H9 (cell line): ENCODE measurements around the gene TAF13. TPM values are rescaled to one million over a fixed set of nuclear protein-coding genes. Genes with fewer than 3 reads are reported as not detected.

Experiments used
- DNase-seq: peaks from one replicate; pipeline ENCODE4 v3.0.0-alpha.2; 2017
- H2AFZ ChIP-seq: one replicate; pipeline ENCODE4 v1.6.1; 2013; ENCODE audit warnings: mild to moderate bottlenecking, low read length, control low read depth, moderate library complexity
- H2AK5ac ChIP-seq: 2 replicates; pipeline ENCODE4 v1.6.1; 2013; ENCODE audit warnings: low read length, control low read depth, mixed read lengths; ENCODE audit not compliant: insufficient read length
- H2BK120ac ChIP-seq: one replicate; pipeline ENCODE4 v1.6.1; 2013; ENCODE audit warnings: low read depth, mild to moderate bottlenecking, low read length, control low read depth, inconsistent platforms; ENCODE audit not compliant: poor library complexity, severe bottlenecking
- H2BK12ac ChIP-seq: 2 replicates; pipeline ENCODE4 v1.6.1; 2013; ENCODE audit warnings: low read length, control low read depth, mixed read lengths, low read depth; ENCODE audit not compliant: insufficient read length
- H2BK15ac ChIP-seq: 2 replicates; pipeline ENCODE4 v1.6.1; 2013; ENCODE audit warnings: low read depth, low read length, control low read depth
- H2BK20ac ChIP-seq: one replicate; pipeline ENCODE4 v1.6.1; 2013; ENCODE audit warnings: low read depth, mild to moderate bottlenecking, low read length, control low read depth, inconsistent platforms; ENCODE audit not compliant: poor library complexity, severe bottlenecking
- H2BK5ac ChIP-seq: 2 replicates; pipeline ENCODE4 v1.6.1; 2013; ENCODE audit warnings: low read length, control low read depth, mixed read lengths; ENCODE audit not compliant: insufficient read length
- H3K14ac ChIP-seq: 2 replicates; pipeline ENCODE4 v1.6.1; 2013; ENCODE audit warnings: low read length, control low read depth; ENCODE audit not compliant: insufficient read depth
- H3K18ac ChIP-seq: 2 replicates; pipeline ENCODE4 v1.6.1; 2013; ENCODE audit warnings: low read depth, mild to moderate bottlenecking, mixed read lengths, low read length, control low read depth; ENCODE audit not compliant: insufficient read length
- H3K23ac ChIP-seq: 2 replicates; pipeline ENCODE4 v1.6.1; 2013; ENCODE audit warnings: low read length, control low read depth, mixed read lengths, low read depth; ENCODE audit not compliant: insufficient read length
- H3K23me2 ChIP-seq: 2 replicates; pipeline ENCODE4 v1.6.1; 2013; ENCODE audit warnings: low read depth, mild to moderate bottlenecking, mixed read lengths, low read length, control low read depth; ENCODE audit not compliant: insufficient read length, poor library complexity, severe bottlenecking
- H3K27ac ChIP-seq: 2 replicates; pipeline ENCODE4 v1.5.1; 2013; ENCODE audit warnings: low read length, control low read depth, mixed read lengths, low read depth; ENCODE audit not compliant: insufficient read length
- H3K27me3 ChIP-seq: 2 replicates; pipeline ENCODE4 v1.6.1; 2013; ENCODE audit warnings: low read length, control low read depth, inconsistent platforms; ENCODE audit not compliant: insufficient read depth
- H3K4ac ChIP-seq: 2 replicates; pipeline ENCODE4 v1.6.1; 2013; ENCODE audit warnings: low read depth, mild to moderate bottlenecking, control low read depth, inconsistent platforms, low read length, moderate library complexity
- H3K4me1 ChIP-seq: 2 replicates; pipeline ENCODE4 v1.6.1; 2013; ENCODE audit warnings: low read length, control low read depth, inconsistent platforms; ENCODE audit not compliant: insufficient read depth
- H3K4me2 ChIP-seq: 2 replicates; pipeline ENCODE4 v1.6.1; 2013; ENCODE audit warnings: low read length, control low read depth, mixed read lengths; ENCODE audit not compliant: insufficient read length, insufficient read depth
- H3K56ac ChIP-seq: 2 replicates; pipeline ENCODE4 v1.6.1; 2013; ENCODE audit warnings: low read depth, mild to moderate bottlenecking, mixed read lengths, low read length, control low read depth; ENCODE audit not compliant: insufficient read length
- H3K79me1 ChIP-seq: 2 replicates; pipeline ENCODE4 v1.6.1; 2013; ENCODE audit warnings: low read depth, mild to moderate bottlenecking, moderate library complexity, low read length, control low read depth, inconsistent platforms; ENCODE audit not compliant: insufficient read depth, poor library complexity, severe bottlenecking
- H3K79me2 ChIP-seq: 2 replicates; pipeline ENCODE4 v1.6.1; 2013; ENCODE audit warnings: low read length, control low read depth, inconsistent platforms; ENCODE audit not compliant: insufficient read depth
- H3K9ac ChIP-seq: 2 replicates; pipeline ENCODE4 v1.6.1; 2013; ENCODE audit warnings: low read length, control low read depth, mixed read lengths; ENCODE audit not compliant: insufficient read length; ENCODE audit errors: extremely low read depth
- H3K9me3 ChIP-seq: one replicate; pipeline ENCODE4 v1.6.1; 2013; ENCODE audit warnings: low read depth, low read length, inconsistent platforms; ENCODE audit not compliant: control insufficient read depth
- H3T11ph ChIP-seq: one replicate; pipeline ENCODE4 v1.6.1; 2013; ENCODE audit warnings: mild to moderate bottlenecking, low read length, control low read depth, inconsistent platforms
- H4K20me1 ChIP-seq: one replicate; pipeline ENCODE4 v1.6.1; 2013; ENCODE audit not compliant: control insufficient read depth, insufficient read length, insufficient read depth
- H4K5ac ChIP-seq: 2 replicates; pipeline ENCODE4 v1.6.1; 2013; ENCODE audit warnings: low read depth, mild to moderate bottlenecking, mixed read lengths, low read length, control low read depth; ENCODE audit not compliant: insufficient read length
- H4K8ac ChIP-seq: replicated peaks from 2 replicates; pipeline ENCODE4 v1.6.1; 2013; ENCODE audit warnings: low read length, control low read depth, mixed read lengths, low read depth; ENCODE audit not compliant: insufficient read length
- H4K91ac ChIP-seq: 2 replicates; pipeline ENCODE4 v1.6.1; 2013; ENCODE audit warnings: low read depth, mild to moderate bottlenecking, moderate library complexity, mixed read lengths, low read length, control low read depth; ENCODE audit not compliant: insufficient read length
- H3K27ac Mint-ChIP-seq, 3 experiments: 2 replicates in 2 of 3; 3 replicates in 1 of 3; pipeline ENCODE4 v1.8.0; 2020 to 2021; ENCODE audit warnings: mixed read lengths in 3 of 3, mild to moderate bottlenecking in 1 of 3, moderate library complexity in 1 of 3
- H3K27me3 Mint-ChIP-seq: 2 replicates; pipeline ENCODE4 v1.8.0; 2021; ENCODE audit warnings: low read depth, mild to moderate bottlenecking, moderate library complexity, mixed read lengths
- H3K36me3 Mint-ChIP-seq, 3 experiments: 2 replicates in 2 of 3; 3 replicates in 1 of 3; pipeline ENCODE4 v1.8.0; 2020 to 2021; ENCODE audit warnings: low read depth in 3 of 3, mixed read lengths in 3 of 3; ENCODE audit not compliant: insufficient read depth in 1 of 3
- H3K4me1 Mint-ChIP-seq, 2 experiments: 2 replicates each; pipeline ENCODE4 v1.8.0; 2020; ENCODE audit warnings: mixed read lengths in 2 of 2
- H3K4me3 Mint-ChIP-seq, 2 experiments: 2 replicates in 1 of 2; 3 replicates in 1 of 2; pipeline ENCODE4 v1.8.0; 2020 to 2021; ENCODE audit warnings: mild to moderate bottlenecking in 2 of 2, mixed read lengths in 2 of 2, moderate library complexity in 1 of 2
- H3K9me3 Mint-ChIP-seq, 2 experiments: 2 replicates in 1 of 2; 3 replicates in 1 of 2; pipeline ENCODE4 v1.8.0; 2020; ENCODE audit warnings: mild to moderate bottlenecking in 2 of 2, mixed read lengths in 2 of 2, moderate library complexity in 1 of 2
- WGBS: extraction: QIAGEN DNeasy Blood & Tissue Kit; methylation state at CpG from one replicate; pipeline ENCODE4 v1.1.7; 2013; ENCODE audit warnings: missing lambda C conversion rate, low lambda C conversion rate, mixed read lengths; ENCODE audit not compliant: insufficient read length; ENCODE audit errors: extremely low coverage; 5-methylcytosine and 5-hydroxymethylcytosine counted together
- total RNA-seq: library from RNA; stranded (reverse); gene quantifications from 2 replicates; pipeline ENCODE4 v1.2.1, GENCODE V29; 2021
- TF ChIP-seq, protein P1 (sequence below): fragments of 200-600 bp; sonication (generic); conservative IDR thresholded peaks from 3 replicates; pipeline ENCODE4 v1.8.0; 2021; ENCODE audit warnings: antibody characterized with exemption, mild to moderate bottlenecking

Gene TAF13
- total RNA-seq, 1 experiment from 2014 or later = 50.9 TPM

DNA sequence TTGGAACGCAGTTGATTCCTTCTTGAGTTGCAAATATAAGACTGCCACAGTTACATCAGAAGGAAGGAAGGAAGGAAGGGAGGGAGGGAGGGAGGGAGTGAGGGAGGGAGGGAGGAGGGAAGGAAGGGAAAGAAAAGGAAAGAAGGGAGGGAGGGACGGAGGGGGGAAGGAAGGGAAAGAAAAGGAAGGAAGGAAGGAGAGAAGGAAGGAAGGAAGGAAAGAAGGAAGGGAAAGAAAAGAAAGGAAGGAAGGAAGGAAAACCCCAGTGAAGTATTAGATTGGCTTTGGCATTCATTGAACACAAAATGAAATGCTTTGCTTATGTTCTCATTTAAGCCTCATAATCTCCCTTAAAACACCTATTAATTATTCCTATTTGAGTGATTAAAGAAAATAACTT lies 27.5 kb downstream of the TAF13 start:
- no peak overlapping the region for H2BK20ac ChIP-seq

More for the DNA sequence above, 27.5 kb downstream of the TAF13 start:
- H3K79me2 ChIP-seq = no peaks in the 10 kb centered on the region
- no peak overlapping the region for H2BK12ac ChIP-seq
- H3K4me2 ChIP-seq = no peak overlapping the region
- no peak overlapping the region for H3K14ac ChIP-seq
- no peak overlapping the region for H4K8ac ChIP-seq
- Mint-ChIP-seq H3K36me3 (no peaks in the 10 kb centered on the region), H3K4me1 (no peaks in the 10 kb centered on the region), H3K4me3 (no peak overlapping the region), H3K9me3 (peaks cover 4 to 5% of the 10 kb centered on the region in 2 experiments; a peak in 4 of 5 replicates), H3K27ac (no peak overlapping the region), H3K27me3 (0 out of 2 replicates have a peak, but pooled peaks cover 1% of the 10 kb centered on the region)
- no peak overlapping the region for H2AK5ac ChIP-seq
- no peaks in the 10 kb centered on the region for H3K27me3 ChIP-seq
- no peak overlapping the region for H3K4ac ChIP-seq
- H4K5ac ChIP-seq = no peak overlapping the region
- DNase-seq = no peak
- no peak overlapping the region for H3K18ac ChIP-seq
- H3K23ac ChIP-seq = no peak overlapping the region
- H2BK120ac ChIP-seq = no peak overlapping the region
- H2BK5ac ChIP-seq = no peak overlapping the region
- no peaks in the 10 kb centered on the region for H3K23me2 ChIP-seq
- H3K9me3 ChIP-seq = no peaks in the 10 kb centered on the region
- H3K4me1 ChIP-seq = no peaks in the 10 kb centered on the region
- TF ChIP-seq, protein P1, sequence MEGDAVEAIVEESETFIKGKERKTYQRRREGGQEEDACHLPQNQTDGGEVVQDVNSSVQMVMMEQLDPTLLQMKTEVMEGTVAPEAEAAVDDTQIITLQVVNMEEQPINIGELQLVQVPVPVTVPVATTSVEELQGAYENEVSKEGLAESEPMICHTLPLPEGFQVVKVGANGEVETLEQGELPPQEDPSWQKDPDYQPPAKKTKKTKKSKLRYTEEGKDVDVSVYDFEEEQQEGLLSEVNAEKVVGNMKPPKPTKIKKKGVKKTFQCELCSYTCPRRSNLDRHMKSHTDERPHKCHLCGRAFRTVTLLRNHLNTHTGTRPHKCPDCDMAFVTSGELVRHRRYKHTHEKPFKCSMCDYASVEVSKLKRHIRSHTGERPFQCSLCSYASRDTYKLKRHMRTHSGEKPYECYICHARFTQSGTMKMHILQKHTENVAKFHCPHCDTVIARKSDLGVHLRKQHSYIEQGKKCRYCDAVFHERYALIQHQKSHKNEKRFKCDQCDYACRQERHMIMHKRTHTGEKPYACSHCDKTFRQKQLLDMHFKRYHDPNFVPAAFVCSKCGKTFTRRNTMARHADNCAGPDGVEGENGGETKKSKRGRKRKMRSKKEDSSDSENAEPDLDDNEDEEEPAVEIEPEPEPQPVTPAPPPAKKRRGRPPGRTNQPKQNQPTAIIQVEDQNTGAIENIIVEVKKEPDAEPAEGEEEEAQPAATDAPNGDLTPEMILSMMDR = no peak
- no peak overlapping the region for H3K27ac ChIP-seq
- no peak overlapping the region for H3K56ac ChIP-seq
- WGBS = no CpG with 5 or more reads among the region's 2 CpGs
- no peak overlapping the region for H4K91ac ChIP-seq
- H2AFZ ChIP-seq = no peak overlapping the region
- no peak overlapping the region for H3T11ph ChIP-seq
- H2BK15ac ChIP-seq = no peak overlapping the region
- H3K79me1 ChIP-seq = no peaks in the 10 kb centered on the region
- H4K20me1 ChIP-seq = no peaks in the 10 kb centered on the region
- H3K9ac ChIP-seq = no peak overlapping the region
